H1 (cell line): Measurements from ENCODE around the gene EIF2AK2. TPM values are rescaled to one million over a fixed set of nuclear protein-coding genes. Genes with fewer than 3 reads are reported as not detected.

Experiments used
- CTCF ChIA-PET: fragments of 300-600 bp; sonication (Branson Sonifier 250); formaldehyde crosslinking; loops from one replicate; lab custom pipeline; 2021; ENCODE audit not compliant: partially characterized antibody; lab: Charles Lee
- POLR2A ChIA-PET: fragments of 300-600 bp; sonication (Branson Sonifier 250); formaldehyde crosslinking; loops from one replicate; lab custom pipeline; 2021; ENCODE audit warnings: inconsistent platforms; ENCODE audit not compliant: partially characterized antibody; lab: Charles Lee
- DNase-seq, 2 experiments: peaks; one replicate each; pipeline versions ENCODE4 v3.0.0 to v3.0.0-alpha.2; 2010 to 2022; ENCODE audit warnings: low spot score in 2 of 2, low read depth in 1 of 2, mixed read lengths in 1 of 2
- FAIRE-seq: peaks from 2 replicates; lab custom pipeline; 2011; peaks lifted over from hg19 to GRCh38; lab: Jason Lieb, UNC
- H2AFZ ChIP-seq: 2 replicates; pipeline ENCODE4 v1.8.1; 2012; ENCODE audit warnings: low read length, inconsistent platforms
- H2AK5ac ChIP-seq: 2 replicates; pipeline ENCODE4 v1.6.1; 2013; ENCODE audit warnings: low read depth, low read length
- H2BK120ac ChIP-seq: replicated peaks from 2 replicates; pipeline ENCODE3; 2013; ENCODE audit warnings: low read depth, low read length, inconsistent platforms
- H2BK12ac ChIP-seq: 2 replicates; pipeline ENCODE4 v1.6.1; 2013; ENCODE audit warnings: low read depth, low read length
- H2BK15ac ChIP-seq: 2 replicates; pipeline ENCODE4 v1.6.1; 2013; ENCODE audit warnings: low read length
- H2BK20ac ChIP-seq: 2 replicates; pipeline ENCODE4 v1.6.1; 2013; ENCODE audit warnings: low read length
- H2BK5ac ChIP-seq: 2 replicates; pipeline ENCODE4 v1.6.1; 2013; ENCODE audit warnings: low read depth, low read length
- H3K14ac ChIP-seq: 2 replicates; pipeline ENCODE4 v1.6.1; 2013; ENCODE audit warnings: inconsistent platforms; ENCODE audit not compliant: insufficient read length
- H3K18ac ChIP-seq: 2 replicates; pipeline ENCODE4 v1.6.1; 2013; ENCODE audit warnings: low read length; ENCODE audit errors: extremely low read depth
- H3K23ac ChIP-seq: 2 replicates; pipeline ENCODE4 v1.6.1; 2013; ENCODE audit warnings: inconsistent platforms; ENCODE audit not compliant: insufficient read length
- H3K23me2 ChIP-seq: 2 replicates; pipeline ENCODE4 v1.6.1; 2013; ENCODE audit warnings: low read depth, low read length
- H3K27ac ChIP-seq: 2 replicates; pipeline ENCODE4 v1.6.1; 2011; ENCODE audit warnings: low read depth, low read length, inconsistent platforms
- H3K27me3 ChIP-seq, 4 experiments: replicated peaks in 1 of 4; 1 replicate in 1 of 4; 2 replicates in 3 of 4; pipeline versions ENCODE4 v1.6.1 to v1.8.1; 2011 to 2013; ENCODE audit warnings: low read length in 3 of 4, mild to moderate bottlenecking in 3 of 4, inconsistent platforms in 2 of 4, mixed read lengths in 2 of 4, moderate library complexity in 1 of 4; ENCODE audit not compliant: control insufficient read depth in 3 of 4, insufficient read depth in 3 of 4; ENCODE audit errors: extremely low read depth in 1 of 4
- H3K36me3 ChIP-seq, 4 experiments: 2 replicates each; pipeline versions ENCODE4 v1.6.1 to v1.8.1; 2011 to 2013; ENCODE audit warnings: mild to moderate bottlenecking in 4 of 4, low read length in 3 of 4, moderate library complexity in 2 of 4, control low read depth in 1 of 4, inconsistent platforms in 1 of 4; ENCODE audit not compliant: insufficient read depth in 4 of 4, control insufficient read depth in 2 of 4
- H3K4ac ChIP-seq: replicated peaks from 2 replicates; pipeline ENCODE3; 2013; ENCODE audit warnings: low read length, low read depth, mixed read lengths, inconsistent platforms; ENCODE audit not compliant: insufficient read length
- H3K4me1 ChIP-seq, 4 experiments: replicated peaks in 1 of 4; 1 replicate in 1 of 4; 2 replicates in 3 of 4; pipeline versions ENCODE4 v1.6.1 to v1.8.1; 2011 to 2013; ENCODE audit warnings: low read length in 3 of 4, inconsistent platforms in 2 of 4, mixed read lengths in 1 of 4; ENCODE audit not compliant: insufficient read depth in 4 of 4, control insufficient read depth in 3 of 4
- H3K4me2 ChIP-seq, 2 experiments: 2 replicates each; pipeline versions ENCODE4 v1.6.1 to v1.8.1; 2011 to 2013; ENCODE audit warnings: low read depth in 2 of 2, low read length in 2 of 2, control low read depth in 1 of 2, inconsistent platforms in 1 of 2, mild to moderate bottlenecking in 1 of 2; ENCODE audit not compliant: insufficient read depth in 1 of 2
- H3K4me3 ChIP-seq, 4 experiments: fragments of 200-600, 300-600 bp in 1 of 4; sonication (generic), shearing (Covaris generic), sonication (Bioruptor Twin) in 1 of 4; 2 replicates each; pipeline versions ENCODE4 v1.5.1 to v1.8.1; 2011 to 2016; ENCODE audit warnings: low read length in 4 of 4, low read depth in 3 of 4, control low read depth in 2 of 4, inconsistent platforms in 2 of 4, mild to moderate bottlenecking in 2 of 4, mixed read lengths in 1 of 4, moderate library complexity in 1 of 4; ENCODE audit not compliant: insufficient read depth in 2 of 4; ENCODE audit errors: extremely low read depth in 1 of 4
- H3K56ac ChIP-seq: replicated peaks from 2 replicates; pipeline ENCODE3; 2013; ENCODE audit warnings: low read depth, mild to moderate bottlenecking, mixed read lengths, low read length, inconsistent platforms; ENCODE audit not compliant: insufficient read length
- H3K79me1 ChIP-seq: 2 replicates; pipeline ENCODE4 v1.6.1; 2013; ENCODE audit warnings: low read depth, low read length, control low read depth
- H3K79me2 ChIP-seq, 2 experiments: 2 replicates each; pipeline versions ENCODE4 v1.6.1 to v1.8.1; 2012 to 2013; ENCODE audit warnings: low read length in 2 of 2, mild to moderate bottlenecking in 2 of 2, inconsistent platforms in 1 of 2; ENCODE audit not compliant: insufficient read depth in 2 of 2, control insufficient read depth in 1 of 2
- H3K9ac ChIP-seq, 4 experiments: replicated peaks in 1 of 4; 1 replicate in 1 of 4; 2 replicates in 3 of 4; pipeline versions ENCODE4 v1.6.1 to v1.8.1; 2011 to 2013; ENCODE audit warnings: low read depth in 3 of 4, low read length in 3 of 4, control low read depth in 2 of 4, mild to moderate bottlenecking in 2 of 4, moderate library complexity in 2 of 4, inconsistent platforms in 1 of 4; ENCODE audit errors: extremely low read depth in 1 of 4
- H3K9me3 ChIP-seq, 2 experiments: 2 replicates each; pipeline versions ENCODE4 v1.6.1 to v1.8.1; 2012 to 2013; ENCODE audit warnings: mild to moderate bottlenecking in 2 of 2, moderate library complexity in 2 of 2, control low read depth in 1 of 2, inconsistent platforms in 1 of 2, low read depth in 1 of 2, low read length in 1 of 2, mixed read lengths in 1 of 2; ENCODE audit not compliant: insufficient read depth in 2 of 2
- H4K20me1 ChIP-seq, 2 experiments: replicated peaks in 1 of 2; 2 replicates each; pipeline versions ENCODE3 to v1.8.1; 2011 to 2013; ENCODE audit warnings: inconsistent platforms in 2 of 2, low read length in 2 of 2, mild to moderate bottlenecking in 1 of 2; ENCODE audit not compliant: insufficient read depth in 2 of 2, control insufficient read depth in 1 of 2
- H4K5ac ChIP-seq: 2 replicates; pipeline ENCODE4 v1.6.1; 2013; ENCODE audit warnings: low read length, low read depth, mixed read lengths, inconsistent platforms; ENCODE audit not compliant: insufficient read length
- H4K8ac ChIP-seq: 2 replicates; pipeline ENCODE4 v1.8.0; 2013; ENCODE audit warnings: mild to moderate bottlenecking, moderate library complexity, low read length, inconsistent platforms; ENCODE audit not compliant: insufficient read depth; ENCODE audit errors: extremely low read depth
- H4K91ac ChIP-seq: replicated peaks from 2 replicates; pipeline ENCODE3; 2013; ENCODE audit warnings: low read length, mixed read lengths, inconsistent platforms; ENCODE audit not compliant: insufficient read length
- HDAC6 ChIP-seq: IDR thresholded peaks from one replicate; pipeline ENCODE4 v1.7.1; 2012; ENCODE audit warnings: low read depth, mild to moderate bottlenecking, inconsistent platforms, low read length, moderate library complexity
- WGBS, 2 experiments: shearing (Covaris generic) in 1 of 2; methylation state at CpG; one replicate each; pipeline versions ENCODE4 v1.1.6 to v1.1.7; 2013 to 2015; ENCODE audit warnings: low lambda C conversion rate in 2 of 2, mixed read lengths in 2 of 2, inconsistent platforms in 1 of 2, low coverage in 1 of 2, missing lambda C conversion rate in 1 of 2; ENCODE audit not compliant: insufficient replicate concordance in 2 of 2, insufficient coverage in 1 of 2, insufficient read length in 1 of 2; ENCODE audit errors: extremely low coverage in 1 of 2, missing lambda C conversion rate in 1 of 2; 5-methylcytosine and 5-hydroxymethylcytosine counted together
- polyA plus RNA-seq, 7 experiments: library from polyadenylated mRNA; depleted of rRNA in 3 of 7; stranded (reverse) in 5 of 7; unstranded in 2 of 7; fragments of >200 nt in 5 of 7; fragments of 200-250 nt in 2 of 7; gene quantifications; 1 replicate in 5 of 7; 2 replicates in 1 of 7; 4 replicates in 1 of 7; pipeline versions ENCODE4 v1.2.1 to v1.2.3, GENCODE V29; 2011 to 2013; ENCODE audit warnings: missing spikeins in 2 of 7, mixed read lengths in 2 of 7
- total RNA-seq: library from RNA; stranded (reverse); fragmentation: NEBNext Ultra II Directional; extraction: Animal tissue kit (Norgen Biotek cat#: 25700); gene quantifications from 2 replicates; pipeline ENCODE4 v1.2.1, GENCODE V29; 2021

Gene EIF2AK2
- total and polyA plus RNA-seq, 2 of the 8 experiments (the other 6 are each of a cell fraction or from before 2014, with no cell fraction given): 13.1 to 46.9 TPM

GRCh38 chr2:37110306-37111212 lies 46.2 kb downstream of the EIF2AK2 start:
- H3K36me3 ChIP-seq: peaks cover 0 to 32% (median 22%) of the 10 kb centered on the region in 4 experiments; a peak in 7 of 8 replicates
- H3K4me3 ChIP-seq: no peak overlapping the region
- H3K9ac ChIP-seq: no peak overlapping the region
- H3K23ac ChIP-seq: no peak overlapping the region
- H2BK120ac ChIP-seq: no peak overlapping the region
- no peaks in the 10 kb centered on the region for H4K20me1 ChIP-seq
- no peak overlapping the region for H2AK5ac ChIP-seq
- no peak overlapping the region for H3K4ac ChIP-seq
- no peak overlapping the region for H4K8ac ChIP-seq
- no peak overlapping the region for H2BK20ac ChIP-seq
- H3K23me2 ChIP-seq: no peaks in the 10 kb centered on the region
- no peak overlapping the region for H3K4me2 ChIP-seq
- H3K56ac ChIP-seq: no peak overlapping the region
- no peak overlapping the region for H4K5ac ChIP-seq
- DNase-seq: no peak
- no peak overlapping the region for H2BK5ac ChIP-seq
- WGBS, 2 experiments: 95% methylated on average over 4 of the region's 4 CpGs; no CpG with 5 or more reads in 1 of the 2 experiments
- no peaks in the 10 kb centered on the region for H3K27me3 ChIP-seq
- no peak overlapping the region for H3K27ac ChIP-seq
- ChIA-PET POLR2A (no interaction called here), CTCF (interaction anchor here (1.0 kb wide), 1 partner anchor 57 kb away, joined by 3 read pairs; no protein-coding TSS in a partner anchor)
- peaks cover 0 to 3% (median 2%) of the 10 kb centered on the region in 4 experiments; a peak in 2 of 7 replicates for H3K4me1 ChIP-seq
- no peak for FAIRE-seq
- H2BK12ac ChIP-seq: no peak overlapping the region
- no peaks in the 10 kb centered on the region for H3K79me2 ChIP-seq
- no peak for TF ChIP-seq HDAC6
- no peaks in the 10 kb centered on the region for H3K9me3 ChIP-seq
- H2BK15ac ChIP-seq: no peak overlapping the region
- H3K14ac ChIP-seq: no peak overlapping the region
- no peak overlapping the region for H4K91ac ChIP-seq
- H2AFZ ChIP-seq: no peak overlapping the region
- no peak overlapping the region for H3K18ac ChIP-seq
- no peaks in the 10 kb centered on the region for H3K79me1 ChIP-seq
